ENCODE results near the gene MLLT10.

DNA sequence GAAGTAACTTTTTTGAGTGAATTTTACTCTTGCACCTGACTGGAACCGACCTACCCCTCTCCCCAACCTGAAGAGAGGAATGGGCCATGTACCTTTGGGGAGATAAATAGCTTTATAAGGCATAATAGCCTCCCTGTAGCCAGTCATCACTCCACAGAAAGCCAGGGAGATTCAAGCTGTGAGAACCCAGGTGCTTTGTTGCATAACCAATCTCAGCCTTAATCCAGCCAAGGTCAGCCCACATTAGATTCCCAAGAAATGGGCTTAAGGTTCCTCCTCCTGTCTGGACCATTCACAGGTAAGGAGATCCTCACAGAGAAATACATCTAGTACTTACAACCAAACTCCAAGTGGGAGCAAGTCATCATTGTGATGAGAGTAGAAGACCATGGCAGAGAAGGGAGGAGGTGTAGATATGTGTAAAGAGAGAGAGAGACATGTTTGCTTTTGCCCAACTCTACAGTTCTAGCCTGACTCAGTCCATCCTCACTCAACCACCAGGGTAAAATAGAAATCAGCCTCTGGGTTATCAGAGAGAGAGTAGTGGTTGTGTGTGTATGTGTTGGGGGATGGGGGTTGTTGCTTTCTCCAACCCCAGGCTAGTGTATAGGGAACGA, 32.2 kb upstream of the MLLT10 start:
- no peak for TF ChIP-seq POLR2AphosphoS5 (IDR thresholded peaks at IDR 0.05)
- TF ChIP-seq, protein P1, sequence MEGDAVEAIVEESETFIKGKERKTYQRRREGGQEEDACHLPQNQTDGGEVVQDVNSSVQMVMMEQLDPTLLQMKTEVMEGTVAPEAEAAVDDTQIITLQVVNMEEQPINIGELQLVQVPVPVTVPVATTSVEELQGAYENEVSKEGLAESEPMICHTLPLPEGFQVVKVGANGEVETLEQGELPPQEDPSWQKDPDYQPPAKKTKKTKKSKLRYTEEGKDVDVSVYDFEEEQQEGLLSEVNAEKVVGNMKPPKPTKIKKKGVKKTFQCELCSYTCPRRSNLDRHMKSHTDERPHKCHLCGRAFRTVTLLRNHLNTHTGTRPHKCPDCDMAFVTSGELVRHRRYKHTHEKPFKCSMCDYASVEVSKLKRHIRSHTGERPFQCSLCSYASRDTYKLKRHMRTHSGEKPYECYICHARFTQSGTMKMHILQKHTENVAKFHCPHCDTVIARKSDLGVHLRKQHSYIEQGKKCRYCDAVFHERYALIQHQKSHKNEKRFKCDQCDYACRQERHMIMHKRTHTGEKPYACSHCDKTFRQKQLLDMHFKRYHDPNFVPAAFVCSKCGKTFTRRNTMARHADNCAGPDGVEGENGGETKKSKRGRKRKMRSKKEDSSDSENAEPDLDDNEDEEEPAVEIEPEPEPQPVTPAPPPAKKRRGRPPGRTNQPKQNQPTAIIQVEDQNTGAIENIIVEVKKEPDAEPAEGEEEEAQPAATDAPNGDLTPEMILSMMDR (IDR thresholded peaks at IDR 0.05) = no peak
- no peak for TF ChIP-seq POLR2A (IDR thresholded peaks at IDR 0.05; ENCODE audit: low read depth)

Data from esophagus muscularis mucosa (tissue), 3 donors.